Thymus (tissue), 11 donors: ENCODE measurements around the gene RAPGEF4. TPM values are rescaled to one million over a fixed set of nuclear protein-coding genes. Genes with fewer than 3 reads are reported as not detected.
A peak's percentile ranks its signal among the peaks of the same experiment; 100 is the strongest.

Experiments
- DNase-seq, 9 donors: peaks; one replicate each; pipeline ENCODE4 v3.0.0-alpha.2; 2013; ENCODE audit warnings: low spot score in 9 of 9, low read depth in 6 of 9, missing footprints in 1 of 9
- H3K27ac ChIP-seq, 2 donors: one replicate each; pipeline ENCODE4 v1.5.1; 2013; ENCODE audit warnings: control low read depth in 1 of 2, low read depth in 1 of 2, low read length in 1 of 2, mild to moderate bottlenecking in 1 of 2, moderate library complexity in 1 of 2
- H3K27me3 ChIP-seq, 2 donors: one replicate each; pipeline ENCODE4 v1.5.1; 2013; ENCODE audit warnings: low read length in 1 of 2; ENCODE audit not compliant: control insufficient read depth in 2 of 2, insufficient read depth in 1 of 2
- H3K36me3 ChIP-seq, 2 donors: one replicate each; pipeline ENCODE4 v1.5.1; 2013; ENCODE audit warnings: low read length in 1 of 2, mild to moderate bottlenecking in 1 of 2, moderate library complexity in 1 of 2; ENCODE audit not compliant: control insufficient read depth in 2 of 2, insufficient read depth in 2 of 2
- H3K4me1 ChIP-seq, 2 donors: one replicate each; pipeline ENCODE4 v1.5.1; 2013; ENCODE audit warnings: low read length in 2 of 2; ENCODE audit not compliant: control insufficient read depth in 2 of 2, insufficient read depth in 2 of 2
- H3K4me3 ChIP-seq, 2 donors: one replicate each; pipeline ENCODE4 v1.5.1; 2013; ENCODE audit warnings: low read length in 2 of 2, control low read depth in 1 of 2, mild to moderate bottlenecking in 1 of 2
- H3K9me3 ChIP-seq, 2 donors: one replicate each; pipeline ENCODE4 v1.5.1; 2013; ENCODE audit warnings: low read length in 1 of 2, mild to moderate bottlenecking in 1 of 2; ENCODE audit not compliant: control insufficient read depth in 2 of 2, insufficient read depth in 1 of 2
- WGBS: extraction: QIAGEN DNeasy Blood & Tissue Kit; methylation state at CpG from one replicate; pipeline ENCODE4 v1.1.7; 2013; 5-methylcytosine and 5-hydroxymethylcytosine counted together
- polyA plus RNA-seq: library from polyadenylated mRNA; stranded (reverse); fragments of 200-250 nt; gene quantifications from one replicate; pipeline ENCODE4 v1.2.3, GENCODE V29; 2013
- total RNA-seq: library from RNA; stranded (reverse); fragments of 120-200 nt; gene quantifications from one replicate; pipeline ENCODE4 v1.2.4, GENCODE V29; 2013
- donor health status: healthy.

The RAPGEF4 gene
- total and polyA plus RNA-seq, 2 donors: 2.0 to 3.6 TPM

- Histone ChIP-seq H3K4me3 (no peak overlapping the region), H3K27ac (no peak overlapping the region), H3K36me3 (no peaks in the 10 kb centered on the region), H3K9me3 (no peaks in the 10 kb centered on the region), H3K4me1 (peaks cover 0 to 8% of the 10 kb centered on the region in 2 donors), H3K27me3 (no peaks in the 10 kb centered on the region)
- 73% methylated on average over 7 of the region's 7 CpGs for WGBS
- DNase-seq: no peak
Measured at GRCh38 chr2:172821370-172822338, 86.0 kb downstream of the RAPGEF4 start.

DNA sequence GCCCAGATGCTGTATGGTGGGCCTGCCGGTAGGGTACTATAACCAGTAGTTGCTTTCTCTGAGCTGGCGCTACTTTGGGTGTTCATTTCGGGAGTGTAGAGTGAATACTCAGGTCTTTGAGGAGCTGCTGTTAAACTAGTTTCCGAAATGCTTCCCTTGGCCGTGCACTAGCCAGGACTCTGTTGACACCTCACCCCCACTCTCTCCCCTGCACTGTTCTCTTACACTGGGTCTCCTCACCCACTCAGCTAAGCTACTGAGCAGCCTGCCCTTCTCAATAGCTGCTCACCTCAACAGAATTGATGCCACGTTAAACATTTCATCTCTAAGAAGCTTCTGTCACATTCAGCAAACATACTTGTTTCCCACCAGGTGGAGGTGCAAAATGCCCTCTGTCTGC, 86.9 kb downstream of the RAPGEF4 start:
- 99% methylated on average over 6 of the region's 6 CpGs for WGBS
- Histone ChIP-seq H3K4me1 (peaks cover 0 to 8% of the 10 kb centered on the region in 2 donors), H3K27ac (no peak overlapping the region), H3K9me3 (no peaks in the 10 kb centered on the region), H3K27me3 (no peaks in the 10 kb centered on the region), H3K36me3 (no peaks in the 10 kb centered on the region), H3K4me3 (no peak overlapping the region)
- no peak for DNase-seq

DNA sequence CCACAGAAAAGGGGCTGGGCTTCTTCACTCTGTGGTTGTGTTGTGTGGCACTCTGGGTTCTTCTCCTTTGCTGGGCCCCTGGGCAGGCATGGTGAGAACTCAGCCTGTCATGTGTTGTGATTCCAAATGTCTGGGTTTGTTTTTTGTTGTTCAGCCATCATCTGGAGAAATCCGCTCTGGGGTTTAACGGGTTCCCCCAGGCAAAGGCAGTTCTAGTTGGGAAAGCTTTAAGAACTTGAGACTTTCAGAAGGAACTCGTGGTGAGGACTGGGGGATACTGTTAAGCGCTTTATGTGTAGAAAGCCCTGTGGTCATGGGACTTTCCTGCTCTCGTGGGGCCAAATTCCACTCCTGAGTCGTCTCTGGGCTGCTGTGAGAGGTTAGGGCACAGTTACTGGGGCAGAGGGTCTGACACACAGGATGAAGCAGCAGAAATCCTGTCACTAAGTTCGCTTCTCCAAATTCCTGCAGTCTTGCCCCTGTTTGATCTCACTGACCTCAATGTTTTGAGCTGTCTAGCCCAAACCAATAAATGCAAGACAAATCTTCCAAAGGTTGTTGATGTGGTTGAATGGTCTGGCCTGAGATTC, 87.7 kb downstream of the RAPGEF4 start:
- DNase-seq: no peak
- H3K4me3 ChIP-seq: no peak overlapping the region
- no peak overlapping the region for H3K27ac ChIP-seq
- H3K27me3 ChIP-seq: no peaks in the 10 kb centered on the region
- H3K4me1 ChIP-seq: peaks cover 0 to 8% of the 10 kb centered on the region in 2 donors
- H3K36me3 ChIP-seq: no peaks in the 10 kb centered on the region
- no peaks in the 10 kb centered on the region for H3K9me3 ChIP-seq
- 89% methylated on average over 7 of the region's 7 CpGs for WGBS

GRCh38 chr2:172826522-172826921, 90.9 kb downstream of the RAPGEF4 start:
- WGBS: 97% methylated on average over 3 of the region's 3 CpGs

DNA sequence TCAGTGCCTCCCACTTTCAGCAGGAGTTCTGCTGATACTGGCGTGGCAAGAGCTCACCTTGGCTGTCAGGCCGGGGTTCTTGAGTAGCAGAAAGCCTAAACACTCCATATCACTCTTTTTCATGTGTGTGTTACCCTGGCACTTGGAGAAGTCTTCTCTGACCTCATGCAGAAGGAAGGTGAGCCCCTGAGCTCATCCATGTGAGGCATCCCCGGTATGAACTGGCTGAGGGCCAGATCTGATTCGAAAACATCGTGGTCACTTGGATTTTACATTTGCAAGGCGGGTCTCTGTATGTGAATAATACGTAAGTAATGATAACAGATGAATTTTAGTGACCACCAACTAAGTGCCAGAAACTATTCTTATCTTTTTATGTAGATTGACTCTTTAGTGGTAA, 93.6 kb downstream of the RAPGEF4 start:
- no peaks in the 10 kb centered on the region for H3K27me3 ChIP-seq
- no peaks in the 10 kb centered on the region for H3K4me1 ChIP-seq
- 87% methylated on average over 7 of the region's 7 CpGs for WGBS
- no peaks in the 10 kb centered on the region for H3K36me3 ChIP-seq
- H3K4me3 ChIP-seq: no peak overlapping the region
- DNase-seq: no peak
- H3K27ac ChIP-seq: no peak overlapping the region
- H3K9me3 ChIP-seq: no peaks in the 10 kb centered on the region

More at GRCh38 chr2:172826522-172826921, 90.9 kb downstream of the RAPGEF4 start:
- Histone ChIP-seq H3K4me1 (peaks cover 0 to 4% of the 10 kb centered on the region in 2 donors), H3K36me3 (no peaks in the 10 kb centered on the region), H3K27me3 (no peaks in the 10 kb centered on the region), H3K9me3 (no peaks in the 10 kb centered on the region), H3K4me3 (no peak overlapping the region), H3K27ac (no peak overlapping the region)
- DNase-seq: no peak

GRCh38 chr2:172830482-172830881, 94.8 kb downstream of the RAPGEF4 start:
- Histone ChIP-seq H3K27ac (no peak overlapping the region), H3K4me1 (no peaks in the 10 kb centered on the region), H3K27me3 (no peaks in the 10 kb centered on the region), H3K9me3 (no peaks in the 10 kb centered on the region), H3K4me3 (no peak overlapping the region), H3K36me3 (no peaks in the 10 kb centered on the region)
- no peak for DNase-seq
- WGBS: 97% methylated on average over 4 of the region's 4 CpGs

GRCh38 chr2:172833898-172834297, 98.3 kb downstream of the RAPGEF4 start:
- H3K27me3 ChIP-seq: no peaks in the 10 kb centered on the region
- peaks cover 0 to 9% of the 10 kb centered on the region in 2 donors for H3K4me1 ChIP-seq
- H3K27ac ChIP-seq: no peak overlapping the region
- H3K36me3 ChIP-seq: no peaks in the 10 kb centered on the region
- H3K4me3 ChIP-seq: no peak overlapping the region
- H3K9me3 ChIP-seq: no peaks in the 10 kb centered on the region
- WGBS: 97% methylated on average over 2 of the region's 2 CpGs
- no peak for DNase-seq

DNA sequence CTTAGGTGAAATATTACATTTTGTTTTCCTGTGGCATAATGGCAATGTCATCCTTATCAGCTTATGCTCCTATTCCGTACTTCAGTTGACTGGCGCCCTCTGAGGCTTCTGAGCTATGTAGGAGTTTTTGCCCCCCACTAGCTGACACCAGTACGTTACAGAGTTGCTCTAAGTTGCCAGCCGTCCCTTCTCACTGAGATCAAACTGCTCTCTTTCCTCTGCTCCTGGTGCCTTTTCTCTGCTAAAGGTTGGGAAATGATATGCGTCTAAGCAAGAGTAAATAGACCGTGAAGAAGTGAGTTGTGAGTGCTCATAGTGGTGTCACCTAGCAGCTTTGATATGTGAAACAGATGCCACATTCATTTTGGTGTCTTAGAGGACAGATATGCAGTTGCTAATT, 99.2 kb downstream of the RAPGEF4 start:
- DNase-seq: no peak
- Histone ChIP-seq H3K27ac (no peak overlapping the region), H3K4me3 (no peak overlapping the region), H3K4me1 (peaks cover 0 to 9% of the 10 kb centered on the region in 2 donors), H3K36me3 (no peaks in the 10 kb centered on the region), H3K9me3 (no peaks in the 10 kb centered on the region), H3K27me3 (no peaks in the 10 kb centered on the region)
- 94% methylated on average over 6 of the region's 6 CpGs for WGBS

- Histone ChIP-seq H3K36me3 (no peaks in the 10 kb centered on the region), H3K27me3 (no peaks in the 10 kb centered on the region), H3K27ac (no peak overlapping the region), H3K4me1 (peaks cover 0 to 9% of the 10 kb centered on the region in 2 donors), H3K4me3 (no peak overlapping the region), H3K9me3 (no peaks in the 10 kb centered on the region)
- peak in 1 of 9 donors; percentile 35 for DNase-seq
- 71% methylated on average over 6 of the region's 6 CpGs for WGBS
Measured at GRCh38 chr2:172836347-172836821, 100.7 kb downstream of the RAPGEF4 start.
